HG02885 (cell line): ENCODE data around the gene ATP10A.
"Not testable (repeated sequence)": the region's sequence is repeated elsewhere in the genome, so short reads cannot be mapped to it uniquely, and the experiment has no call there.

Source experiments
- ATAC-seq: cut with Tn5 transposase; IDR thresholded peaks from one replicate; pipeline ENCODE4 v1.9.1; 2021; ENCODE audit warnings: mild to moderate bottlenecking; ENCODE audit not compliant: unreplicated experiment, poor library complexity

ATP10A gene

DNA sequence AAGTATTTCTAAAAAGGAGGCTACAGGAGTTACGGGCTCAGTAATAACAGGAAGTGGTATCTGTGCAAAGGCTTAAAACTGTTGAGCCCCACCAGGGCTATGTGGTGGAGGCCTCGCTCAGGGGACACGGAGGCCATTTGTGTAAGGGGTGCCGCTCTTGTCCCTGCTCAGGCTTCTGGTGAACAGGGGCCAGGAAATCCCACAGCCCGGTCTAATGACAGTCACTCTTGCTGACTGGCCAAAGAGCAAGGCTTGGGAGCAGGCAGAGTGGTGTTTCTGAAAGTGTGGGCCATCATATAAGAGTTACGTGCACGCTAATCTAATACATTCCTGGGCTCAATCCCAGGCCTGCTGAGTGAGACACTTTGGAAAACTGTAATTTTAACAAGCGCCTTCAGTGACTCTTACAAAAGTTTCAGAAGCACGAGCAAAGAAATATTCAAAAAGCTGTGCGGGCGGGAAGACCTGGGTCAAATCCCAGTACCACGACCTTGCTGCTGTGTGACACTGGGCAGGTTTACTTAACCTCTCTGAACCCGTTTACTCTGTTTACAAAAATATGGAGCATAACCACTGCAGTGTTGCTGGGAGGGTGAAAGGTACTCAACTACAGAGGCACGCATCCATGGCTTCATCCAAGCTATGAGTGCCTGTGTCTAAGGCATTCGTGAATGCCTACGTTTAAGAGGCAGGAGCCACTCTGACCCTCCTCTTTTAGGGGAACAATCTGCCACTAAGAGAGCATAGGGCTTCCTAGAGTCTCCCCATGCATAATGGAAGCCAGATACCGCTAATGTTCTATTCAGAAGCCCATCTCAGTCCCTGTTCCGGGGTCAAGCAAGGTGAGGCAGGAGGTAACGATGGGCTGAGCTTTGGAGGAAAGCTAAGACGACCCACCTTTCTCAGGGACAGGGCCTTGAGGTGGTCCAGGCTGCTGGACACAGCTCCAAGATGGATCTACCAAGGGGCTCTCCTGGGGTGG lies 2.0 kb downstream of the ATP10A start:
- no peak for ATAC-seq

DNA sequence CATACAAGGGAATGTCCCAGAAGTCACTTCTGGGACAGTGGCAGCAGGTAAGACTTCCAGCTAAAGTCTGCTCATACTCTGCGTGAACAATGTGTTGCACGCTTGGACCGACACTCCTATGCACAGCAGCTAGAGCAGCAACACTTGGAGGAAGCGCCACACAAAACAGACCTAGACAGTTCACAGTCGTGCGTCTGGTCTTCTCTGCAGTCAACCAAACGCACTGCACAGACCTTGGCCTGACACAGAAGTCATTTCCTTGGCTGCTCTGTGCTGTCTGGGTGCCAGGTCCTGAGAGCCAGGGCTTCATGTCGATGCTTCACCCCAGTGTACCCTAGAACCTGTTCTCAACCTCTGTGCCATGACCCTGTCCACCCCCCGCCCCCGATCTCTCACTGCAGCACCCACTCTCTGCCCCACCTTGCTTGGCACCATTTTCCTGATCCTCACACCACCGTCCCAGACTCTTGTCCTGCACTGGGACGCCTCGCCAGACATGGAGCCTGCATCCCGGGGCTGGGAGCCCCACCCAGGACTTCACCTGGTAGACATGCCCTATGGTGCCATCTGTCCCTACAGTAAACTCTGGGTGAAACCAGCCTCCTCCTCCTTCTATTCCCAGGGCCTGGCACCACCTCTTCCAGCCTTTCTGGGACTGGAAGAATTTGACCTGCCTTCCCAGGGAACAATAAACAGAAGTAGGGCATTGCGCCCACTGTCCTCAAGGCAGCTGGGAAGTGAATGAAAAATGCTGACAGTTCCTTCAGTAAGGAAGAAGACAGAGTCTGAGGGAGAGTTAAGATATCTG lies 3.1 kb downstream of the ATP10A start:
- ATAC-seq: no peak

DNA sequence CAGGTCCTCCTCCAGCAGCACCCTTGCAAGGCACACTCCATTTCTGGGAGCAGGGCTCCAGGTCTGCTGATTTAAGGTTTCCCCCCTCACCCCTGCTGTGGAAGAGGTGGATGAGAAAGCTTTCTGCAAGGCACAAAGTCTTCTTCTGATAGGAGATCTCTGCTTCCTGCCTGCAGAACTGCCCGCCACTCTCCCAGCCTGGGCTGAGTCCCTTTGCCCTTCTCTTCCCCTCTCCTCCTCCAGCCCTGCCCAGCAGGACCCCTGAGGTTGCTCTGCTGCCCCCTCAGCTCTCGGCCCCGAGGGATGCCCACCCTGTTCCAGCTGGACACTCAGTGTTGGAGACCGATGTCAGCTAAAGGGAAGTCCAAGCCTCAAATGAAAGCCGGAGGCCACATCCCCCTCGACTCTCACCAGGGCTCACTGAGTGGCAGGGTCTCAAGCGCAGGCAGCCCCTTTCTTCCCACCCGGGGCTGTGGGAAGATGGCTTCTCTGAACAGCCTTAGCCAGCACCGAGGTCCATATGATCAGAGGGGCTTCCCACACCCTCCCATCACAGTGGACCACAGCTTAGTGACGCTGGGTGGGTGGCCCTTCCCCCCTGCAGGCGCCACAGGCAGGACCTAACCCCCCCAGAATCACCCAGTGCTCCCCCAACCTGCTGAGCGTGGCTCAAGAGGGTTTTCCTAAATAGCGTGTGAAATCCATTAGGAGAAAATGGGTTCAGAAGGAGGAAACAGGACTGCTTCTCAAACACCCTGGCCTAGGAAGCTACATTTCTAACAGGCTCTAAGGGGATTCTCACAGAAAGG lies 4.0 kb downstream of the ATP10A start:
- ATAC-seq: no peak

DNA sequence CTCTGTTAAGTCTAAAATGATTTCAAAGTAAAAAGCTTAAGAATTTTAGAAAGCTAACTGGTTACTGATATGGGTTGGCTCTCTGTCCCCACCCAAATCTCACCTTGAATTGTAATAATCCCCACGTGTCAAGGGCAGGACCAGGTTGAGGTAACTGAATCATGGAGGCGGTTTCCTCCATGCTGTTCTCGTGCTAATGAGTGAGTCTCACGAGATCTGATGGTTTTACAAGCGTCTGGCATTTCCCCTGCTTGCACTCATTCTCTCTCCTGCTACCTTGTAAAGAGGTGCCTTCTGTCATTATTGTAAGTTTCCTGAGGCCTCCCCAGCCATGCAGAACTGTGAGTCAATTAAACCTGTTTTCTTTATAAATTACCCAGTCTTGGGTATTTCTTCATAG lies 7.1 kb downstream of the ATP10A start:
- ATAC-seq: not testable (repeated sequence)

DNA sequence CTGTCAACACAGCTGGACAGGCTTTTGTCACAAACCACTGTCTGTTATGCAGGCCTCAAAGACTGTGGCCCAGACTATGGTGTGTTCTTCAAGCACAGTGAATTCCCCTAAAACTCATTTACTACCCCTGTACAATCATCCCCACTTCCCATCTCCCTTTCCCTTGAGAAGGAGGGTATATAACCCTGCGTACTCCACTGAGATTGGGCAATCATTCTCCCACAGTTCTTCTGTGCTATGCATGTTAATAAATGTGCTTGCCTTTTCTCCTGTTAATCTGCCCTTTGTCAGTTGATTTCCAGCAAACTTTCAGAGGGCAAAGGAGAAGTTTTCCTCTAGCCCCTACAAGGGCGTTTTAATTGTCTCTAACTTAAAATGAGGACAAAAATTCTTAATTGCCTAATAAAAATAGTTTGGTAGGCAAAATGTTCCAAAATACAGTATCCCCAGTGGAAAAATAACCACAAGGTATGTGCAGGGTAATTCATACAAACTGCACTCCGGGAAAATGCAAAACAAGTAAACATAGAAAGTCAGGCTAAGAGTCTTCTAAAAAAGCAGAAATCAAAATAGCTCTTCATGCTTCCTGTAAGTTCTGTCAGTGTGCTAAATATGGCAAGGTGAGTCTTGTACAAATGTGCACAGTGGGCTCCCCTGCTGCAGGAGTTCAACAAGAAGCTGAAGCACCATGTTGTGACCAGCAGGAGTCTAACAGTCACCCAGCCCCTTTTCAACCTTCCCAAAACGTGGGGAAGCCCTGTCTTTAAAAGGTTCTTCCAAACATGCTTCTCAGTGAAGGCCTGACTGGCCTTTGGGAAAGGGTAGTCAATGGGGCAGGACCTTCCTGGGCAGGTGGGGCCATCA lies 10.2 kb downstream of the ATP10A start:
- no peak for ATAC-seq

DNA sequence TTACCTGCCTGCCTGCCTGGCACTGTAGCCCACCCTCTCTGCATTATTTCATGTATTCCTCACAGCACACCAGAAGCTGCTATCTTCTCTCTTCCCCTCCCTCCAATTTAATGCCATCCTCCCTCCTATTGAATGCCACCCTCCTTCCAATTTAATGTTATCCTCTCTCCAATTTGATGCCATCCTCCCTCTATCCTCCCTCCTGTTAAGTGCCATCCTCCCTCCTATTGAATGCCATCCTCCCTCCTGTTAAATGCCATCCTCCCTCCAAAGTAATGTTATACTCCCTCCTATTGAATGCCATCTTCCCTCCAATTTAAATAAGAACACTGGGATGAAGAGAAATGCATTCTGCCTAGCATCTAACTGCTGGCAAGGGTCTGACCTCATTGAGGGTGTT lies 11.1 kb downstream of the ATP10A start:
- no peak for ATAC-seq

DNA sequence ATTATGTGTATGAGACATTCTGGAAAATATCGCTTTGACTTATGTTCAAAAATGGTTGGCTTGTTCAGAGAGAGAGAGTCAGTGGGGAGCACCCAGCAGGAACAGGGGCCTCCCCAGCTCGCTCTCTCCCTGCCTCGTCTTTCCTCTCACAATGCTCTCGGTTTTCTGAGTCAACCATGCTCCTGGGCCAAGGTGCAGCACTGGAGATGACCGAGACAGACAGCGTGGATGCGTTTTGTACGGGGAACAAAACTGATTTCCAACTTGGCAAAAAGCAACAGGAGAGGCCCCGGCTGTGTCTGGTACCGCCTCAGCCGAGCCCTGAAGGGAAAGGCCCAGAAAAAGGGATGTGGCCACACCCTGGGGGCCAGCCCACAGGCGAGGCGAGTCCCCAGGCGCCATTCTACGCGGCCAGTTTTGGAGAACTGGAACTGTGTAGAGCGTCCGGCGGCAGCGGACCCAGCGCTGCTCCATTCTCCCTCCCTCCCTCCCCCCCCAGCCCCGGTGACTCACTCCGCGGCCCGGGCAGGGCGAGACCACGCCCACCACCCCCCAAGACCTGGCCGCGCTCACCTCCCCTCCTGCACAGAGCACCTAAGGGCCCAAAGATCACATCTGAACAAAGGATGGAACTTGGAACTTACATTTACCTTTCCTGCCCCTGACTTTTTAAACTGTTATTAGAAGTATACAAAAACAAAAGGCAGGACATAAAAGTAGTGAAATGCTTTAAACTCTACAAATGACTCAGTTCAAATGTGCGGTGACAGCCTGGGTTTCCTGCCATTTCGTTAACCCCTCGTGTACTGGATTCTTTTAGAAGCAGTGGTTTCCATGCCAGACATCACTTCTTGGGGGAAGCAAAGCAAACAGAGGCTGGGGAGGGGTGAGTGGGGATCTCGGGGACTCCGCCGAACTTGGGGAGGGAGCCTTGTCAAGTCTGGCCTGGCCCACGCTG lies 12.7 kb downstream of the ATP10A start:
- peak; percentile 80 for ATAC-seq

DNA sequence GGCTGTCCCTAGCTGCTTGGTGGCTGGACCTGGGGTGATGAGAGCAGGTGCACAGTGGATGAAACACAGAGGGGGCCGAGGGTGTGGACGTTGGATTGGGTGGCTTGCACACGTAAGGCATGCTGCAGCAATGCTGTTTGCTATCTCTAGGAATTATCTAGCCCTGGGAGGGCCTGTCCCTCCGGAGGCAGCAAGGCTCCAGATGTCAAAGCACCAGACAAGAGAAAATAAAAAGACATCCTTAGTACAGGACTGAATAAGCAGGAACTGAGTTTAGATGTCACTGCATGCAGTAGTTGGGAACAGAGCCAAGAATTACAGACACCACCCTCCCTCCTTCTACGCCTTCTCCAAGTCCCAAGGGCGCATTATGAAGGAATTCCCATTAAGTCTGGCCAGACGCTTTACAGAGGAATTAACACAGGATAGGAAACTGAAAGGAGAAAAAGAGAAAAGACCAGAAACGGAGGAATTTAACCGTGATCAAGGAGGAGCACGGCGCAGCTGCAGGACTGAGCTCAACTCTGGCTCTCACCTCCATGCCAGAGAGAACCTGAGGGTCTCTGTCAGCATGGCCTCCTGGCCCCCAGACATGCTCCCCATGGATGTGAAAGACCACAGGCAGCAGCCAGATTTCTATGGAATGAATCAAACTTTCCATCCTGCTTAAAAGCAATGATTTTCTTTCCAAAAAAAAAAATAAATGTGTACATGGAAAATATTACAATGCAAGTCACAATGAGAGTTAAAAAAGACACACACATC lies 13.8 kb downstream of the ATP10A start:
- ATAC-seq: no peak

DNA sequence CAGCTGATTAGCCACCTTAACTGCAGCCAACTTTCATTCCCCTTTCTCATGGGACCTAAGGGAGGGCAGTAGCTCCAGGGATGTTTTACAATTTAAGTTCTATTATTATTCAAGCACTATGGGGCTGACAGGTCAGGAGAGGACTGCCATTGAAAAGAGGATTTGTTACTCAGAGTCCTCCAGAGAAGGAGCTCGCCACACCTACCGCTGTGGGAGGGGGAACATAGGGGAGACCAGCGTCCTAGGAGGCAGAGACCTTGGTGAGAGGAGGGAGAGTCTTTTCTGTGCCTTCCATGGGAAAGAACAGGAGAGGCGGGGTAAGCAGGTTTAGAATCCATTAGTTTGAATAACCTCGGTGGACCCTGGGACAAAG lies 14.4 kb downstream of the ATP10A start:
- no peak for ATAC-seq

DNA sequence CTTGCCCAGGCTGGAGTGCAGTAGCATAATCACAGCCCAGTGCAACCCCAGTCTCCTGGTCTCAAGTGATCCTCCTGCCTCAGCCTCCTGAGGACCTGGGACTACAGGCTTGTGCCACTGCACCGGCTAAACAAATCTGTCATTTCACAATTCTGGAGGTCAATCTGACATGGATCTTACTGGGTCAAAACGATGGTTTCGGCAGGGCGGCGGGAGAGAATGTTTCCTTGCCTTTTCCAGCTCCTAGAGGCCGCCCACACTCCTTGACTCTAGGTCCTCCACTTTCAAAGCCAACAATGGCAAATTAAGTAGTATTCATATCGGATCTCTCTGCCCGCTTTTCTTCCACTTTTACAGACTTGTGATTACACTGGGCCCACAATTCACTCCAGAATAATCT lies 14.8 kb downstream of the ATP10A start:
- ATAC-seq: no peak

DNA sequence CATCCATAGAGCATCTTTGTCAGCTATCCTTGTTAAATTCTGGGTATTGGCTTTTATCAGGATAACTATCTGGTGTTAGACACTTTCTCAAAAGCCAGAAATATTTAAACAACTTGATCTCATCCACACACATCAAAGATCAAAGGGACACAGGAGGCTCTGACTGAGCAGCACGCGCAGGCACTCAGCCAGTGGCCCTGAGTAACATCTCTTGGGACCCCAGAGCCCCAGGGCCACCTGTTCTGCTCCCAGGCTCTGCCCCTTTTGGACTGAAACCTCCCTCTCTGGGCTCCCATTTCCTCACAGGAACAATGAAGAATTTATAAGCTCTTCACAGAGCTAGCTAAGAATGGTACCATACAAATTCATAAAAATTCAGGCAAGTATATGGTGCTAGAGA lies 16.1 kb downstream of the ATP10A start:
- ATAC-seq: no peak

DNA sequence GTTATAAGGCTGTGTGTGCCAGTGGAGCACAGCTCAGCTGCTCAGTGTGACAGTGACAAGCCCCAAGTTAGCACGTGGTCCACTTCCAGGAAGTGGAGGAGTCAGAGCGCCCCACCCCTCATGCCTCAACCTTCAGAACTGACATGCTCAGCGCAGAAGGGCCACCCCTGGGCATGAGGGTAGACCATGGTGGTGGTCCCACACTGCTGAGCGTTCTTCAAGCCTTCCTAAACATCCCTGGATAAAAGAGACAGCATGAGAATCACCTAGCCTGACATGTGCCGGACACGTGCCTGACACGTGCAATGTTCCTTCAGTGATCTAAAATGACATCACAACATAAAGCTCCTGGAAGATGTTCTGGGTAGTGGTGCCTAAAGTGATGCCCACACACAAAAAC lies 16.8 kb downstream of the ATP10A start:
- no peak for ATAC-seq

DNA sequence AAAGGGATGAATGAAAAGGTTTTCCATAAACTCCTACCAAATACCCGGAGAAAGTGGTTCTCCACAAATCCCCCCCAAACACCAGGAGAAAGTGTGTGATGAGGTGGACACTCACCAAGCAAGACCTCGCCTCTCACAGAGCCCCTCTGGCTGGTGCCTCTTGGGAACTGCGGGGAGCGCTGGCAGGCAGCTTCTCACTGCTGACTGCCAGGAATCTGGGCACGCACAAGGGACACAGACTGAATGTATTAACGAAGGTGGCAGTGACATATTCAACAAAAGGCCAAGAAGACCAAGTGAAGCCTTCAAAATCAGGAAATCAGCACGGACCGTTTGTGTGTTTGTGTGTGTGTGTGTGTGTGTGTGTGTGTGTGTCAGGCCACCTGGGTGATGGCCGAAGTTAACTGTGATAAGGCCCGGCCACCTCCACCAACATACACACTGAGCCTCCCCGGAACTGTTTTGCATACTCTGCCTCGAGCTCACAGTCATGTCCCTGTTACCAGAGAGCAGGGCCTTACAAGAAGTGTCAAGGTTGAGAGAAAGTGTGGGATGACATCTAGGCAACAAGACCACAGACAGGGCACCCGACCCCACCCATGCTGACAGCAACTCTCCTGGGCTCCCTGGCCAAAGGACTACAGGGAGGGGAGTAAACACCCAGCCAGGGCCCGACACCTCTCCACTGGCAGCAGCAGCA lies 18.0 kb downstream of the ATP10A start:
- ATAC-seq: no peak

DNA sequence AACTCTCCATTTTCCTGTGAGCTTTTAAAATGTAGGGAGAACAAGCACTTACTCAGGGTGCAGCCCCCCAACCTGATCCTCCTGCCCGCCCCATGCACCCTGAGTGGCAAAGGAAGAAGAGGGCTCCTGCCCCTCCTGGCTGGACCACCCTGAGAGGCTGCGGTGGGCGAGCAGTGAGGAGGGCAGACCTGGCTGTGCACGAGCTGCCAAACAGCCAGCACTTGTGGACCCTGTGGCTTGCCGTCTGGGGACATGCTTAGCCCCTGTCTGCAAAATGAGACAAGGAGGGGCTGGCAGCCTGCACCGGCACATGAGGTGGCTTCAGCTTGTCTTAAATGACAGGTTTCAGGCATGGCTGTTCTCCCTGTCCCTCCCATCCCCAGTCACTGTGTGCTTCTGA lies 18.6 kb downstream of the ATP10A start:
- ATAC-seq: no peak

DNA sequence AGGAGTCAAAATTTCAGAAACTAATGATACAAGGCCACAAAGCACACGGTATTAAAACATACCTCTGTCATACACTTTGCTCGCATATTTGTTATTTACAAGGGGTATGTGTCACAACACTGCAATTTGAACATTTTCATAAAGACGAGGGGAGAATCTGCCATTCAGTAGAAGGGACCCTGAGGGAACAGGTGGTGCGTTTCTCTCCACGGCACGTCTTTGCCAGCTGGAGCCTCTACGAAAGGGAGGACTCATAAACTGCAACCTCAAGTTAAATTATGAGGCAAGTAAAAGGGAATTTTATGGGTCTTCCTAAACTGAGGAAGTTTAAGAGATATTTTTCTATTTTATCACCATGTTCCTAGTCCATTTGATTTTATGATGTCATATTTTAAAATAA lies 19.1 kb downstream of the ATP10A start:
- ATAC-seq: no peak

DNA sequence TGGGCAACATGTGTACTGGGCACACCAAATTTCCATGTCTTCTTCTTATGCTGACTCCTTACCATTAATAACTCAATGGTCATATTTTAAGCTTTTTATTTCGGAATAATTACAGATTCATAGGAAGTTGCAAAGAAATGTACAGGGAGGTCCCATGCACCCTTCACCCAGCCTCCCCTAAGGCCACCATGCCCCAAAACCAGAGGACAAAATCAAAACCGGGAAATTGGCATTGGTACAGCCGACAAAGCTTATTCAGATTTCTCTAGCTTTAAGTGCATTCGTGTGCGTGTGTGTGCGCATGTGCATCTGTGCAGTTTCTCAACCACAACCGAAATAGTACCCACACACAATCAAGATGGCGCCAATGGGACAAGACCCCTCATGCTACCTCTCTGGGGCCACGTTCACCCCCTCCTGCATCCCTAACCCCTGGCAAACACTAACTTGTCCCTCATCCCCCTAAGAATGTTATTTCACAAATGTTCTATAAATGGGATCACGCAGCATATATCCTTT lies 23.4 kb downstream of the ATP10A start:
- ATAC-seq: no peak

DNA sequence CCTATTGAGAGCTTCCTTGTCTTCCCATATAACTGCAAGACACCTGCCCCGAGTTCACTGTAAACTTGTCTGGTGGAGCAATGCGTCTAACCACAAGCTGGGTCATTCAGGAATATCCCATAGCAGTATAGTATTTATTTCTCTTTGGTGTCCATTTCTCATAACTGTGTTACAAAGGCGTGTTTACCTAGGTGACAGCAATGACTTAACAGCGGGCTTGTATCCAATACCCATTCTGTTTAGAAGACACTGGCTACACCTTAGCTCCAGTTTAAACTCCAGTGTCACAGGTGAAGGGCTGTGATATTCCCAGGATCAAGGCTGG lies 24.3 kb downstream of the ATP10A start:
- no peak for ATAC-seq
